Raji (cell line): ENCODE measurements around the gene METTL22.

ENCODE experiments used
- POLR2A ChIP-seq: IDR thresholded peaks from 2 replicates; pipeline ENCODE4 v1.6.1; 2011; ENCODE audit warnings: low read depth, low read length, control low read depth; ENCODE audit not compliant: insufficient read depth

METTL22 gene

GRCh38 chr16:8683640-8684039 lies 62.1 kb downstream of the METTL22 start:
- TF ChIP-seq POLR2A: no peak

- TF ChIP-seq POLR2A: no peak
Observed at GRCh38 chr16:8685617-8686016, 64.1 kb downstream of the METTL22 start.

GRCh38 chr16:8686031-8686621 lies 64.6 kb downstream of the METTL22 start:
- TF ChIP-seq POLR2A: no peak

- no peak for TF ChIP-seq POLR2A
Observed at GRCh38 chr16:8686879-8687278, 65.4 kb downstream of the METTL22 start.

- no peak for TF ChIP-seq POLR2A
Observed at GRCh38 chr16:8689686-8690085, 68.2 kb downstream of the METTL22 start.

GRCh38 chr16:8691728-8692127 lies 70.2 kb downstream of the METTL22 start:
- no peak for TF ChIP-seq POLR2A

- TF ChIP-seq POLR2A: no peak
Observed at GRCh38 chr16:8694795-8695728, 73.6 kb downstream of the METTL22 start.

GRCh38 chr16:8696880-8697279 lies 75.4 kb downstream of the METTL22 start:
- no peak for TF ChIP-seq POLR2A

- no peak for TF ChIP-seq POLR2A
Observed at GRCh38 chr16:8697965-8698364, 76.5 kb downstream of the METTL22 start.
